Measurements from ENCODE around the gene TMEM208.

The TMEM208 gene

DNA sequence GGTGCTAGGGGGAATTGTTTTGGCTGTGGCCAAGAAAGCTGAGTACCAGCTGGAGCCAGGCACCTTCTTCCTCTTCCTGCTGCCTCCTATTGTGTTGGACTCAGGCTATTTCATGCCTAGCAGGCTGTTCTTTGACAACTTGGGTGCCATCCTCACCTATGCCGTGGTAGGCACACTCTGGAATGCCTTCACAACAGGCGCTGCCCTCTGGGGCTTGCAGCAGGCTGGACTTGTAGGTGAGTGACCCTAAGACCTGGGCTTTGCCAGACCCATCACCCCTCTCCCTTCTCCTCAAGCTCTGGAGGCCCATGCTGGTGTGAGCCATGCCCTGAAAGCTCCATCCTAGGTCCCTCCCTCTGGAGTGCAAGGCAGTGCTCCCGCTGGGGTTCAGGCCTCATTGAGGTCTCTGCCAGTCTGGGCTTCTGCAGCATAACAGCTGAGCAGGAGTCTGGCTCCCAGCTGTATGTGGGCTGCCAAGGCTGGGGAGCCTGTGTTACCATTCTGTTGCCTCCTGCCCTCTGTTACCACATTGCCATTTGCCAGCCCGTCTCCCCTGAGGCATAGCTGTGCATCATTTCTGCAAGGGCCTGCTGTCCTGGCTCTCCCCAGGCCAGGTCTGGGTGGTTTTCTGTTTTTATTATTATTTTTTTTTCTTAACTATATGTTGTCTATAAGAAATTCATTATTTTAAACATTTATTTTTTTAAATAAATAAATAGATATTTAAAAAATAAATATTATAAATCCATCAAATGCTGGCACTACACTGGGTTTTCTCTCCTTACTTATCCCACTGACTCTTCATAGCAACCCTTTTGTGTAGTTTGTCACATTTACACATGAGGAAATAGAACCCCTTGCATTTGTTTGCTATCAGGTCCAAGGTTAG lies 25.9 kb downstream of the TMEM208 start:
- no peak for DNase-seq

GRCh38 chr16:67254801-67255552 lies 28.0 kb downstream of the TMEM208 start:
- no peak for DNase-seq

DNA sequence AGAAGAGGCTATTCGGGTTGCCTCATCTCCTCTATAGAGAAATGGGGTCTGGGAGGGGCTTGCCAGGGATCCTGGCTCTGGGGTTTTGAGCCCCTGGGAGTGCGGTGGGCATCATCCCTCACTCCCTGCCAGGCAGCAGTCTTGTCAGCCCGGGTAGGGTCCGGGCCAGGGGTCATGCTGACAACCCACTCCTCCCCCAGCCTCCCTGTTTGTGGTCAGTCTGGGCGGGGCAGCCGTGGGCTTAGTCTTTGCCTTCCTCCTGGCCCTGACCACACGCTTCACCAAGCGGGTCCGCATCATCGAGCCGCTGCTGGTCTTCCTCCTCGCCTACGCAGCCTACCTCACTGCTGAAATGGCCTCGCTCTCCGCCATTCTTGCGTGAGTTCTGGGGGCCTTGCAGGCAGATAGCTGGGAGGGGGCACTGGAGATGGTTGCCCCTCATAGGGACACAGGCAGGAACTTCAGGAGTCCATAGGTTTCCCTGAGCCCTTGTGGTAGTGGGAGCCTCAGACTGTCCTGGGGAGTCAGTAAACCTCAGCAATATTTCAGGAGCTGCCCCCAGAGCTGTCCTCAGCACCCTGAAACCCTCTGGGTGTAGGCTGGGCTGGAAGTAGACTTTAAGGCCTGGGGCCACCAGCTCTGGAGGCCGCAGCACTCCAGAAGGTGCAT lies 28.8 kb downstream of the TMEM208 start:
- no peak for DNase-seq

DNA sequence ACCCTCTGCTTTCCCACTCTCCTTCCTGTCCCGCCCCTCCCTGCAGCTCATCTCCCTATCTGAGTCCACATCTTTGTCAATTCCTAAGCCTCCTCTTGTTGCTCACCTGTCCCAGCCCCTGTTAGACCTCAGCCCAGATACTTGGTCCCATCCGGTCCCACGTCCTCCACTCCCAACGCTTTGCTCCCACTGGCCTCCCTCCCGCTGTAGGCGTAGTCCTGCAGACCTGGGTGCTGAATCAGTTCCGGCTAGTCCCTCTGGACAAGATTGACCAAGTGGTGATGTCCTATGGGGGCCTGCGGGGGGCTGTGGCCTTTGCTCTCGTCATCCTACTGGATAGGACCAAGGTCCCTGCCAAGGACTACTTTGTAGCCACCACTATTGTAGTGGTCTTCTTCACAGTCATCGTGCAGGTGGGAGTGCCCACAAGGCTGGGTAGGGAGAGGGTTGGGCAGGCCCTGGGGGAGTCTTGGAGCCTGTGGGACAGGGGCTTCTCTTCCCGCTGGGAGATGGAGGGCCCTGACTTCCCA lies 29.8 kb downstream of the TMEM208 start:
- no peak for DNase-seq

DNA sequence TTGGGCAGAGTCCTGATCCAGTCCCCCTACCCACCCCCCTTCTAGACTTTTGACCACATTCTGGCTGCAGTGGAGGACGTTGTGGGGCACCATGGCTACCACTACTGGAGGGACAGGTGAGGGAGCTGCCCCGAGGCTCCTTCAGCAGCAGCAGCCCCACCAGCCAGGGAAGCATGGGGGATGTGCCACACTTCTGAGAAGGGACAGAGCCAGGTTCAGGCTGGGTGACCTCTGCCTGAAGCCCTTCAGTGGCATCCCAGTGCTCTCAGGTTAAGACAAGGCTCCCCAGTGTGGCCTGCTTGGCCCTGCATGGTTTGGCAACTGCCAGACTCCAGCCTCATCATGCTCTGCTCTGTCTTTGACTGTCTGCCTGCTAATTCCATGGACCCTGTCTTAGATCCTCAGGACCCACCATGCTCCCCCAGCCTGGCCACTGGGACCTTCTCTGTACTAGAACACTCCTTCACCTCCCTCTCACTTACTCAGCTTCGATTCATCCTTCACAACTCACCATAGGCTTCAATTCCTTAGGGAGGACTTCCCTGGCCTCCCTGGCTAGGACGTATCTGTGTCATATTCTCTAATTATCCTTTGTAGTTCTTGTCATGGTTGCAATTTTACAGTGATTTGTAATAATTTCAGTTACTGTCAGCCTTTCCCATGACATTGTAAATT lies 30.7 kb downstream of the TMEM208 start:
- DNase-seq = no peak

DNA sequence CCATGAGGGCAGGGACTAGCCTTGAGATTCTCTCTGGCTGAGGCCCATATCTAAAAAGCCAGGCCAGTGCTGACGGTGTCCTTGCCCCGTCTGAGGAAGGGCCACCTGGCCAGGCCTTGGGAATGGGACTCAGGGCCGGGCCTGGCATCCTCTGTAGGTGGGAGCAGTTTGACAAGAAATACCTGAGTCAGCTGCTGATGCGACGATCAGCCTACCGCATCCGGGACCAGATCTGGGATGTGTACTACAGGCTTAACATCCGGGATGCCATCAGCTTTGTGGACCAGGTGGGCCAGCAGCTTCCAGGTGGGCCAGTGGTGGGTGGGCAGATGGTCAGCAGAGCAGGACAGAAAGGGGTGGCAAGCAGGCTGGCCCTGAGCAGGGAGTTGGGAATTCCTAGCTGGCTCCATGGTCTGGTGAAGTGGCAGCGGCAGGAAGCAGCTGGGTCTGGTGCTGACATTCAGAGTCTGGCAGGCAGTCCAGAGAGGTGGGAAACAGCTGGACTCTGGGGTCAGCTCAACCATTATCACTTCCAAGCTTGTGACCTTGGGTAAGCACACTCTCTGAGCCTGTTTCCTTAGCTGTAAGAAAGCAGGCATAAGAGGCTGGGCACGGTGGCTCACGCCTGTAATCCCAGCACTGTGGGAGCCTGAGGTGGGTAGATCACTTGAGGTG lies 31.4 kb downstream of the TMEM208 start:
- DNase-seq = no peak

- DNase-seq = peak; percentile 7 to 35 (median 35)
Observed at GRCh38 chr16:67259705-67260104, 32.8 kb downstream of the TMEM208 start.

DNA sequence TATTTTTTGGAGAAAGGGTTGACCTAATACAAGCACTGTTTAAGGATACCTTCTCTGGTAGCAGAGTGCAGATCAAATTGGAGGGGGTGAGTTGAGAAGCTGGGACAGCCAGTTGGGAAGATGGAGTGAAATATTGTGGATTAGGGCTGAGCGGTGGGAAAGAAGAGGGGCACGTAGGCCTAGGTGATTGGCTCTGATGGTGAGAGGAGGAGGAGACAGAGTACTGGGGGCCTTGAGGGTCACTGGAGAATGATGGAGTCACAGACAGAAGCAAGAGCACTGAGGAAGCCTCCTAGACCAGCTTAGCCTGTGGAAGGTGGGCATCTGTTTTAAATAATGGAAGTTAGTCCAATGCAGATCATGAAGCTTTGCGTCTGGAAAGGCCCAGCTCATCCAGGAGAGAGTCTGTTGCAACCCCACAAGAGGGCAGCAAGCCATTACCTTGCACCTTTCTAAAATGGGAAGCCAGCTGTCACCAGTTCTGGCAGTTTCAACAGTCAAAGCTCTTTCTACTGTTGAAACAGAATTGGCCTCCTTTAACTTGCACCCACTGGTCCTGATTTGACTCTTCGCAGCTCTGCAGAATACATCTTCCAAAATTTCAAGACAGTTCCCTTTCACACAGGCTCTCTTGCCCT lies 33.6 kb downstream of the TMEM208 start:
- peak; percentile 13 to 52 (median 28) for DNase-seq

DNA sequence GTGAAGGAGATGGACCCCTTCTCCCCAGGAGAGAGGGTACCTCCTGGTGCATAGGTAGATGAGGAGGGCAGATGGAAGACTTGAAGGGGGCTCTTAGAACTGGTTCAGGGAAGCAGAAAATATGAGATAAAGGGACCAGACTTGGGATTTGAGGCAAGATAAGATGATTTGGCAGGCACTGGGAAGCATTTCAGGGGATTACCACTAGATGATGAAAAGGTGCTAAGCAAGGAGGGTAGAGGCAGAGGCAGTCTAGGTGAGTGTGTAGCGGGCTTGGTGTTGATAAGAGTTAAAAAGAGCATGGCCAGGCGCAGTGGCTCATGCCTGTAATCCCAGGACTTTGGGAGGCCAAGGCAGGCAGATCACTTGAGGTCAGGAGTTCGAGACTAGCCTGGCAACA lies 36.3 kb downstream of the TMEM208 start:
- DNase-seq = no peak

- no peak for DNase-seq
Observed at GRCh38 chr16:67264277-67264676, 37.3 kb downstream of the TMEM208 start.

GRCh38 chr16:67264866-67265265 lies 37.9 kb downstream of the TMEM208 start:
- DNase-seq = no peak

DNA sequence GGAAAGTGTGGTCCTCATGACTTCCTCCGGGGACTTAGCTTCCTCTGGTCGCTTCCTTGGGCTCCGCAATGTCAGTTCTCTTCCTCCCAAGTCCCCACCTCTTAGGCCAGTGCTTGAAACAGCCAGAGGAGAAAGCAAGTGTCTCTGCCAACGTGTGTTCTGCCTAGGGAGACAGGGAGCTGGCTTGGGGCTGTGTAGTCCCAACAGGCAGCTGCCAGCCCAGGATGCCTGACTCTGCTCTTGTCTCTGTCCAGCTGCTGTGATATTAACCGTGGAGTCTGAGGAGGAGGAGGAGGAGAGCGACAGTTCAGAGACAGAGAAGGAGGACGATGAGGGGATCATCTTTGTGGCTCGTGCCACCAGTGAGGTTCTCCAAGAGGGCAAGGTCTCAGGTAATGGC lies 38.9 kb downstream of the TMEM208 start:
- no peak for DNase-seq

GRCh38 chr16:67268136-67268579 lies 41.2 kb downstream of the TMEM208 start:
- DNase-seq = no peak

DNA sequence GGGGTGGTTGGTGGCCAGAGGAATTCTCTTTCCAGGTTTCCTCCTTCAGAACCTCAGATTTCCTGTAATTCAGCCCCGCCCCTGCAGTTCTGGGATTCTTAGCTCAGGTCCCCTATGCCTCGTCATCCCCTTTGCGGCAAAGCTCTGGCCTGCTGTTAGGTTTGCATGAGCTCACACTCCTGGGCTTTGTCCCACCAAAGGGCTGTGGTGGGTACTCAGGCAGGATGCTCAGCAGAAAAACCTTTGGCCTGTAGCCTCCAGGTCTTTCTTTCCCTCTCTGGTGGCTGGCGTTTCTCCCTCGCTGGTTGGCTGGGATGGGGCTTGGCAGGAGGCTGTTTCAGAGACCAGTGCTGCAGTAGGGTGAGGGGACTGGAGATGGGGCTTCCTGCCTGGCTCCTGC lies 42.8 kb downstream of the TMEM208 start:
- no peak for DNase-seq

- DNase-seq = no peak
Observed at GRCh38 chr16:67270931-67271338, 44.0 kb downstream of the TMEM208 start.

DNA sequence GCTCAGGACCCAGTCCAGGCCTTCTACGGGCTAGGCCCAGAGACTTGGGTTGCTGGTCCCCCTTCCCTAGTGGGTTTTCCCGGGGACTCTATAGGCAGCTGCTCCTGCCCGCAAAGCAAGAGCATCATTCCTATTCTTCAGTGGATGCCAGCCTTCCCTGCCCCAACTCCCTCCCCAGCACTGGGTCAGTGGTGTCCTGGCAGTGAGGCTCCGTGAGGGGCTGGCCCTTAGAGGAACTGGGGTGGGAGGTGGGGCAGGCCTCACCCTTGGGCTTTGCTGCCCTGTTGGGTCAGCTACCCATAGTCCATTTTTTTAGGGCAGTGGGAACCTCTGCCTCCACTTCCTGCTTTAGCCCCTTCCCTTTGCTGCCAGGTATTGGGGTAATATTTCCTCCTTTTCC lies 44.5 kb downstream of the TMEM208 start:
- DNase-seq = no peak

- no peak for DNase-seq
Observed at GRCh38 chr16:67275321-67275720, 48.4 kb downstream of the TMEM208 start.

GRCh38 chr16:67277294-67277998 lies 50.5 kb downstream of the TMEM208 start:
- DNase-seq = no peak

DNA sequence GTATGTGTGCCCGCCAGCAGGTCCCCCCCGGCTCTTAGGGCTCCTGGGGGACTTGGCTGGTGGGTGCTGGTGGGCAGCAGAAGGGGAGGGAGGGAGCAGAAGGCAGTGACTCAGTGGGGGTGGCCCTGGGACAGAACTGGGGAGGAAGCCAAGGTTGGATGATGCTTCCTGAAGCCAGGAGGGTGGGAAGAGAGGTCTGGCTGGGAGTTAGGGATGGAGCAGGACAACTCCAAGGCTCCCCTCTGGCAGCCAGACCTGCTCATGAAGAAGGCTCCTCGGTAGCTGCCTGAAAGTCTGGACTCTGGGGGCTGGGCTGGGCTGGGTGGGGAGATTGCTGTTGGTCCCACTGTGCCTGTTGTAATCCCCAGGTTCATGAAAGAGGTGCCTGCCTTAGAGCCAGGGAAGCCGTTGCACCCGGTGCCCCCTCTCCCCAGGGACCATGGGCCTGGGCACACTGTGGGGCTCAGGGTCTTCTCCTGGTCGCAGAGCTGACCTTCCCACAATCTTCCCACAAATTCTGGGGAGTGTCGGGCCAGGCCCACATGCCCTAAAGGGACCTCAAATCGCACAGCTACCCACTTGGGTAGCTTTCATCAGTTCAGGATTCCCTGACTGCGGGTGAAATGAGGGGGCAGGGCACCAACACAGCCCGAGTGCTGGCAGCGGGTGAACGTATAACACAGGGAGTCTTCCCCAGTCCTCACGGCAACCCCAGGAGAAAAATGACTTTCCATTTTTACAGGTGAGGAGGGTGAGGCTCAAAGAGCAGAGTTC lies 51.3 kb downstream of the TMEM208 start:
- no peak for DNase-seq

Data from NCI-H1417 (cell line).